ENCODE measurements around the gene INPP5A. TPM values are rescaled to one million over a fixed set of nuclear protein-coding genes. Genes with fewer than 3 reads are reported as not detected.
"Not testable (repeated sequence)": the region's sequence is repeated elsewhere in the genome, so short reads cannot be mapped to it uniquely, and the experiment has no call there.

Gene INPP5A
- total RNA-seq, 3 donors from 2014 or later = 5.8 to 8.8 (median 6.9) TPM

DNA sequence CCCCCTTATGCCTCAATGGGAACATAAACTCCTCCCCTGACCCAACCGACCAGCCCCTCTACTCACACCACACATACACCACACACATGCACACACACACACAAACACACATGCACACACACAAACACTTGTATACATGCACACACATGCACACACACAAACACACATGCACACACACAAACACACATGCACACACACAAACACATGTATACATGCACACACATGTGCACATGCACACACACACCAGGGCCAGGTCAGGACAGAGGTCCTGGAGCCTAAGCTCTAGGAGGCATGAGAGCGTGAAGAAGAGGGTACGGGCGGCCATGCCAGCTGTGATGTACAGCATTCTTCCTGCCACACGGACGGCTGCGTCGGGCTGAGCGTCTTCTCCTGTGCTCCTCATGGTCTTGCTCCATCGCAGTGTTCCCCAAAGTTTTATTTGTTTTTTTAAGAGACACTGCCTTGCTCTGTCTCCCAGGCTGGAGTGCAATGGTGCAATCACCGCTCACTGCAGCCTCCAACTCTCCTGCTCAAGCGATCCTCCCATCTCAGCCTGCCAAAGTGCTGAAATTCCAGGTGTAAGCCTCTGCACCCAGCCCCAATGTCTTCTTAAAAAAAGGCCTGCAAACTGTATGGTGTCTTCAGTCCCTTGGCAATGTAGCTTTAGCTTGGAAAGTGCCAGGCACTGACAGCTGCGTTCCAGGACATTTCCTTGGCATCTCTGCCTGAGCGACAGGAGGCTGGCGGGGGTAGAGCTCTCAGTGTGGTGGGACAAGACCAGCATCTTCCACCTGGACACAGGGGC is 38.8 kb upstream of the INPP5A start:
- no peak overlapping the region for H3K4me3 Mint-ChIP-seq
- no peaks in the 10 kb centered on the region for H3K36me3 Mint-ChIP-seq (ENCODE audit: insufficient read depth)
- H3K27me3 Mint-ChIP-seq (ENCODE audit: low read depth) = peaks cover 3% of the 10 kb centered on the region
- DNase-seq = no peak
- H3K4me1 Mint-ChIP-seq (ENCODE audit: low read depth) = no peaks in the 10 kb centered on the region
- H3K9me3 Mint-ChIP-seq = no peaks in the 10 kb centered on the region
- no peak for ATAC-seq

DNA sequence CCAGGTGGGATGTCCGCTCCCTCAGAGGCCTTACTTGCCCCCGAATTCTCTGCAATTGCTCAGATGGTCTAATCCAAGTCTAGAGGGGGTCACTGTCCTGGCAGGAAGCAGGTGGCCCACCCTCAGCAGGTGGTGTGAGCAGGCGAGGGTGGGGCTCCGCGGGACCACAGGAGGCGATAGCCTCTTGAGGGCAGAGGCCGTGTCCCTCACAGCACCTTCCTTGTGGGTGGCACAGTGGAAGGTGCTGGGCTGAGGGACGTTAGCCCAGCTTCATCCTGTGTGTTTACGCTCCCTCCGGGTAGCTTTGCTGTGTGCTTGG is 38.3 kb upstream of the INPP5A start:
- Mint-ChIP-seq H3K27me3 (ENCODE audit: low read depth) (peaks cover 3% of the 10 kb centered on the region), H3K9me3 (no peaks in the 10 kb centered on the region), H3K4me1 (ENCODE audit: low read depth) (no peaks in the 10 kb centered on the region), H3K4me3 (no peak overlapping the region), H3K36me3 (ENCODE audit: insufficient read depth) (no peaks in the 10 kb centered on the region)
- no peak for ATAC-seq
- DNase-seq = no peak

DNA sequence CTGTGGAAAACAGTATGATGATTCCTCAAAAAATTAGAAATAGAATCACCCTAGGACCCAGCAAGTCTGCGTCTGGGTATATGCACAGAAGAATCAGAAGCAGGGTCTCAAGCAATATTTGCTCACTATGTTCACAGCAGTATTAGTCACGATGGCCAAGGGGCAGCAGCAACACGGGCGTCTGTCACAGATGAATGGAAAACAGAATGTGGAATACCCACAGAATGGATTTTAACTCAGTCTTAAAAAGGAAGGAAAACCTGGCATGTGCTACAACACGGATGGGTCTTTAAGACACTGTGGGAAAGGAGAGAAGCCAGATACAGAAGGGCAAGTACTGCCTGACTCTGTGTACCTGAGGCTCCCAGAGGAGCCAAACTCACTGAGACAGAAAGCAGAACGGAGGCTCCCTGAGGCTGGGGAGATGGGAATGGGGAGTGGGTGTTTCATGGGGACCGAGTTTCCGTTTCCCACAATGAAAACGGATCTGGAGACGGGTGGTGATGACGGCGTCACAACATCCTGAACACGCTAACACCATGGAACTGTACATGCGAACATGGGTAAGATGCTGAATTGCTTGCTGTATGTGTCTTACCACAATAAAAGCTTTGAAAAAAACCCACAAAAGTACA is 36.7 kb upstream of the INPP5A start:
- Mint-ChIP-seq H3K9me3 (no peaks in the 10 kb centered on the region), H3K27me3 (ENCODE audit: low read depth) (peaks cover 3% of the 10 kb centered on the region), H3K4me3 (no peak overlapping the region), H3K4me1 (ENCODE audit: low read depth) (no peaks in the 10 kb centered on the region), H3K36me3 (ENCODE audit: insufficient read depth) (no peaks in the 10 kb centered on the region)
- ATAC-seq (no peak), DNase-seq (no peak)

DNA sequence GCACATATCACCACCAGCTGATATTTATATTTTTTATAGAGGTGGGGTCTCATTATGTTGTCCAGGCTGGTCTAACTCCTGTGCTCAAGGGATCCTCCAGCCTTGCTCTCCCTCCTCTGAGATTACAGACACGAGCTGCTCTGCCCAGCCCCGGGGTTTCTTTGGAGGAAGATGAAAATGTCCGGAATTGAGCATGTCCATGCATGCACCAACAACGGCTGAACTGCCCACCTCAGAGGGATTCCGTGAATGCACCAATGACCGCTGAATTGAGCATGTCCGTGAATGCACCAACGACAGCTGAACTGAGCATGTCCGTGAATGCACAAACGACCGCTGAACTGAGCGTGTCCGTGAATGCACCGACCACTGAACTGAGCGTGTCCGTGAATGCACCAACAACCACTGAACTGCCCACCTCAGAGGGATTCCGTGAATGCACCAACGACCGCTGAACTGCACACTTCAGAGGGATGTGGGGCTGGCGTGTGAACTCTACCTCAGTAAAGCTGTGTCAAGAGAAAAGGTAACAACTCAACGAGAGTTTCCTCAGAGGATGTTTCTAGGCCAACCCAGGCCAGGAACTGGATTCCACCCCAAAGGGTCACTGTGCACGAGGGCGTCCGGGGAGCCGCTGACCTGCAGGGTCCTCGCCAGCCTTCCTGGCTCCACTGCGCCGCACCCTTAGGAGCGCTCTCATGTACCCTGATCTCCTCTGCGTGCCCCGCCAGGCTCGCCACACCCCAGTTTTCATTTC is 34.9 kb upstream of the INPP5A start:
- H3K36me3 Mint-ChIP-seq (ENCODE audit: insufficient read depth) = no peaks in the 10 kb centered on the region
- H3K4me1 Mint-ChIP-seq (ENCODE audit: low read depth) = no peaks in the 10 kb centered on the region
- no peak for ATAC-seq
- H3K9me3 Mint-ChIP-seq = no peaks in the 10 kb centered on the region
- H3K4me3 Mint-ChIP-seq = no peak overlapping the region
- no peak for DNase-seq
- H3K27me3 Mint-ChIP-seq (ENCODE audit: low read depth) = peaks cover 3% of the 10 kb centered on the region

DNA sequence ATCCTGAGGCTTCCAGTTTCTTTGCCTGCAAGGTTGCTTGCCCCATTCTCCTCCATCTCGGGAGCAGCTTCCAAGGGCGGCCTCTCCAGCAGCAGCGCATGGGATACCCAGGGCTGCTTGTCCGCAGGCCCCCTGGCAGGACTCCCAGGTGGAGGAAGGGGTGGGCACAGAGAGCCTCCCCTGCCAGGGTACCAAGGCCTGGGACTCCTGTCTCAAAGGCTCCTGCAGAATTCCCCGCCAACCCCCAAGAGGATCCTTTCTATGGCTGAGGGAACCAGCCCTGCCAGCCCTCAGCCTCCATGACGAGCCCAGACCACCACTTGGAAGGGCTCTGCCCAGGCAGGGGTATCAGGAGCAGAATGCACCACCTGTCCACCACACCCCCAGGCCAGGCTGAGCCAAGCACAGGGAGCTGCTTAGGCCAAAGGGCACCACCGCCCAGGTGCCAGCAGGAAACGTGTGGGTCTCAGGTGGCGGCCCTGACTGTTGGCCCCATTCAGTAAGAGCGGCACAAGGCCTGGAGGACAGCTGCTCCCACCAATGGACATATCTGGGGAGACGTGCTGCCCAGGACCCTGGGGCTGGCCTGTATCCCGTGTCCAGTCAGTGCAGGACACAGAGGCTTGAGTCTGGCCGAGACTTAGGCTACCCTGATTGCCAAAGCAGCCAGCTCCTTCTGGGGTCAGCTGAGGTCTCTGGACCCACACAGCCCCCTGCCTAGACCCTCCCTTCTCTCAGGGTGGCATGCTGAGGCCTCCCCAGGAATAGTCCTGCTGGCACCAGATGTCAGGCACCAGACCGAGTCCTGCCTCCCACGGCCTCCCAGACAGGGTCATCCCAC is 33.8 kb upstream of the INPP5A start:
- ATAC-seq (no peak), DNase-seq (no peak)
- H3K4me3 Mint-ChIP-seq = no peak overlapping the region
- H3K9me3 Mint-ChIP-seq = no peaks in the 10 kb centered on the region
- no peaks in the 10 kb centered on the region for H3K4me1 Mint-ChIP-seq (ENCODE audit: low read depth)
- no peaks in the 10 kb centered on the region for H3K36me3 Mint-ChIP-seq (ENCODE audit: insufficient read depth)
- no peaks in the 10 kb centered on the region for H3K27me3 Mint-ChIP-seq (ENCODE audit: low read depth)

DNA sequence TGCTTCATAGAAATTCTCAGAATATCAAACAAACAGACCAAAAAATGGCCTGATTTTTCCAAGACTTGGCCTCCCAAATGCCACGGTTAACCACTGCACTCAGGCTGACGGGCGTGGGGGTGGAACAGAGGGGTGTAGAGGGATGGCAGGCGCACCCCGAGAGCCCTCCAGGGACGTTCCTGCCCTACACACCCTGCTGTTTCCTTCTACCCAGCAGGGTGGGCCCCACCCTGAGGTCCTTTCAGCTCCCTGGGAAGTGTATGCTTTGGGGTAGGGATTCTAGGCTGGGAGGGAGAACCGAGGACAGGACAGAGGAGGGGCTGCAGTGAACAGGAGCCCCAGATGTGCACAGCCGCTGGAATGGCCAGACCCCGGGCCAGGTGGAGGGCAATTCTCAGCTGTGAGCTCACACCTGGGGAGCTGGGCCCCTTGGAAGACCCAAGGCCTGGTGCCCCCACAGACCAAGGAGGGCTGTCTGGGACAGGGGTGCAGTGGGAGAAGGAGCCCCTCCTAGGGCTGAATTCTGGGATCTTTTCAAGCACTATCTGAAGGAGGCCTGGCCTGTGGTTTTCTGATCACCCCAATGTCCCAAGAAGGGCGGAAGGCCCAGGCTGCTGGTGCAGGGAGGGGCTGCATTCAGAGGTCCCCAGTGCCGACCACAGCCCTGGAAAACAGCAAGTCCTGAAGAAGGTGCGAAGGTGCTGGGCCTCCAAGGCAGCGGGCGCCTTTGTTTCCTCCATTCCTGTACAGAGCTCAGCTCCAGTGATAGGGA is 32.9 kb upstream of the INPP5A start:
- no peaks in the 10 kb centered on the region for H3K36me3 Mint-ChIP-seq (ENCODE audit: insufficient read depth)
- no peak for ATAC-seq
- H3K9me3 Mint-ChIP-seq = no peaks in the 10 kb centered on the region
- H3K27me3 Mint-ChIP-seq (ENCODE audit: low read depth) = no peaks in the 10 kb centered on the region
- no peak for DNase-seq
- H3K4me1 Mint-ChIP-seq (ENCODE audit: low read depth) = no peaks in the 10 kb centered on the region
- H3K4me3 Mint-ChIP-seq = no peak overlapping the region

DNA sequence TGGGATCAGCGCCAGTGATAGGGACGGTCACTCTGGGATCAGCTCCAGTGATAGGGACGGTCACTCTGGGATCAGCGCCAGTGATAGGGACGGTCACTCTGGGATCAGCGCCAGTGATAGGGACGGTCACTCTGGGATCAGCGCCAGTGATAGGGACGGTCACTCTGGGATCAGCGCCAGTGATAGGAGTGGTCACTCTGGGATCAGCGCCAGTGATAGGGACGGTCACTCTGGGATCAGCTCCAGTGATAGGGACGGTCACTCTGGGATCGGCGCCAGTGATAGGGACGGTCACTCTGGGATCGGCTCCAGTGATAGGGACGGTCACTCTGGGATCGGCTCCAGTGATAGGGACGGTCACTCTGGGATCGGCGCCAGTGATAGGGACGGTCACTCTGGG is 32.0 kb upstream of the INPP5A start:
- not testable (repeated sequence) for H3K9me3 Mint-ChIP-seq; ATAC-seq; H3K4me3 Mint-ChIP-seq; DNase-seq; H3K4me1 Mint-ChIP-seq (ENCODE audit: low read depth); H3K36me3 Mint-ChIP-seq (ENCODE audit: insufficient read depth); H3K27me3 Mint-ChIP-seq (ENCODE audit: low read depth)

DNA sequence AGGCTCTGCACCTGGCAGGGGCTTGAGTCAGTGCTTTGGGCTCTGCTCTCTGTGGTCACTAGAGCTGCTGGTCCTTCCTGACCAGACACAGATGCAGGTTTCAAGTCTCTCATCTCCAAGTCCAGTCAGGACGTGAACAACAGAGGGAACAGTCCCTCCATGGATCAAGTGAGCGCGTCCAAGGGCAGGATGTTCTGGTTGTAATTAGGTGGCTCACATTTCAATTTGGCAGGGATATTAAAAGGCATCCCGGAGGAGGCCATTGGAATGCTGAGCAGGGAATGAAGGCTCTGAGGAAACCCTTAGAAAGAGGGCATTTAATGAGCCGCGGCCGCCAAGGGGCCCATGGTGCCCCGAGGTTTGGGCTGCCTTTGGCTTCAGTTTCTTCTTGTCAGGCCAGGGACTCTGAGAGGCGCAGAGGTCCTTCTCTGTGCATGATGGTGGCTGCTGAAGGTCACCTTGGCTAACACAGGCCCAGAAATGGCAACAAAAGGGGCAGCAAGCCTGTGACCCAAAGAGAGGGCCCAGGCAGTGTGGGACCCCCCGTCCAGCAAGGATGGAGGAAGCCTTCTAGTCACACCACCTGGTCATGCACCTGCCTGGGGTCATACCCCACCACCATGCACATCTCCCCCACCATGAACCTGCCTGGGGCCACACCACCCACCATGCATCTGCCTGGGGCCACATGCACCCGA is 30.7 kb upstream of the INPP5A start:
- no peaks in the 10 kb centered on the region for H3K36me3 Mint-ChIP-seq (ENCODE audit: insufficient read depth)
- no peak overlapping the region for H3K4me3 Mint-ChIP-seq
- no peaks in the 10 kb centered on the region for H3K9me3 Mint-ChIP-seq
- DNase-seq (no peak), ATAC-seq (no peak)
- H3K27me3 Mint-ChIP-seq (ENCODE audit: low read depth) = no peaks in the 10 kb centered on the region
- H3K4me1 Mint-ChIP-seq (ENCODE audit: low read depth) = no peaks in the 10 kb centered on the region

DNA sequence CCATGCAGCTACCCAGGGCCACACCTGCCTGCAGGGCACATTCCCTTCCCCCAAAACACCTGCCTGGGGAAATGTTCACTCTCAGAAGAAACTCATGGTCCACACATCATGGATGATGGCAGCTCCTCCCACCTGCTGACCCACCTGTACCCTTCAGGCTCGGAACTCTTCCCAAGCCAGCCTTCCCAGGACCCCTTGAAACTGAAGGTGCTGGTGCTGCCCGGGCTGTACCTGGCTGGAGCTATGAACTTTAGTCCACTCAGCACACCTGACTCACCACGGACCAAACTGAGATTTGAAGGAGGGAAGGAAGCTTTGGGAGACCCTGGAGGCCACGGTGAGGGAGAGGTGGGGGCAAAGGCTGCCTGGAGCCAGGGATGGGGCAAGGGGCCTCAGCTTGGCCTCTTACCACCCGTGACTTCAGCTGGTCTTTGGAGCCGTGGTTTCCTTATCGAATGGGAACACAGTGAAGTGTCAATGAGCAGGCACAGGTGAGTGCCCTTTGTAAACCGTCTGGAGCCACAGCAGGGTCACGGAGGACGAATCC is 30.1 kb upstream of the INPP5A start:
- no peak for DNase-seq

DNA sequence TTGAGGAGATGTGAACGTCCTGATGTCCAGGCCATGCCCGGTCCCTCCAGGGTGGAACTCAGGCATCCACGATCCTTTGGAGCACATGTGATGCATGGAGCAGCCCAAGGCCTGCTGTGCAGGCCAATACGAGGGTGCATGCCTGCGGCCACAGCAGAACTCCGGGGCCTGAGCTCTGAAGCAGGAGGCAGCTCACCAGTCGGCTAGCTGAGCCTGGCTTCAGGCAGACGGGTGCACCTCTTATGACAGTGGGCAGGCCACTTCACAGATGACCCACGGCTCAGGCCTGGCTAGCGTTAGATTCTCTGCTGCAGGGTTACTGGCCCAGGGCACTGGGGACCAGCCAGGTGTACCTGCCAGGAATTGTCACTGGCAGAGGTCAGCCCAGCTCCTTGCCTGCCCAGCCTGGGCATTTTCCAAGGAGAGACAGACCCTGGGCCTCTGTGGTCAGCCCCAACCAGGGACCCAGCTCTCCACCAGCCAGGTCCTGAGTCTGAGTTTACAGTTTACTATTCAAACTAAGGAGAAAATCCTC is 29.6 kb upstream of the INPP5A start:
- Mint-ChIP-seq H3K4me3 (no peak overlapping the region), H3K27me3 (ENCODE audit: low read depth) (no peaks in the 10 kb centered on the region), H3K36me3 (ENCODE audit: insufficient read depth) (no peaks in the 10 kb centered on the region), H3K9me3 (peaks cover 3% of the 10 kb centered on the region), H3K4me1 (ENCODE audit: low read depth) (no peaks in the 10 kb centered on the region)
- DNase-seq (no peak), ATAC-seq (no peak)

More for the DNA sequence above, 30.1 kb upstream of the INPP5A start:
- H3K27me3 Mint-ChIP-seq (ENCODE audit: low read depth) = no peaks in the 10 kb centered on the region
- no peak for ATAC-seq
- H3K36me3 Mint-ChIP-seq (ENCODE audit: insufficient read depth) = no peaks in the 10 kb centered on the region
- H3K4me1 Mint-ChIP-seq (ENCODE audit: low read depth) = no peaks in the 10 kb centered on the region
- no peaks in the 10 kb centered on the region for H3K9me3 Mint-ChIP-seq
- H3K4me3 Mint-ChIP-seq = no peak overlapping the region

DNA sequence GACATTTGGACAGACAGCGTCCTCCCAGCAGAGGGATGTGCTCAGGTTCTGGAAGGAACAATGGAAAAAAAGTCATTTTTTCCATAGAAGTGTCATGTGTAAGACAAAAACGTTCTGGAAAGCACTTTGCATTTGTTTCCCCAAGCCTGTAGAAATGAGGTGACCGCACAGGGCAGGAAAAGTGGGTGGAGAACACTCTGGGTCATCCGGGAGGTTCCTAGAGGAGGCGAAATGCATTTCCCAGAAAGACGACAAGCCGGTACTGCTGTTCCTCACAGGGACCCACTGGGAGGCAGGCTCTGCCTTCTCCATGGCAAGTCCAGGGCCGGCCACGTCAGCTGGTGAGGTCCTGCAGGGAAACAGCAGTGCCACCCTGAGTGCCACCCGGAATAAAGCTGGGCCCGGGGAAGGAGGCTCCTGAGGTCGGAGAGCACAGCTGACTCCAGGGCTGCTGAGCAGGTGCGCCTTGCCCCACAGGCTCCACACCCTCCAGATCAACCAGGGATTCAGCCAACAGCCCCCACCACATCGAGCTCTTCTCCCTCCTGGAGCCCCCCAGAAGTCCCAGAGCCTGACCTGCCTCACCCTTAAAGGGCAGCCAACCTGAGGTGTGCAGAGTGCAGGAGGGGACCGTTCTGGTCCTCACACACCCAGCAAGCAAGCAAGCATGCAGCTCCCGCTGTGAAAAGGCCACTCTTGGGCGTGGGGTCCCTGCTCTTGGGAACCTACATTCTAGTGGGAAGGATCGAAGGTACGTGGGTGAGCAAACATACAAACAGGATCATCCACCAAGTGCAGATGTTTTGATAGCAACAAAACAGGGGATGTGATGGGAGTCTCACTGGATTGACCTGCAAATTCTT is 28.8 kb upstream of the INPP5A start:
- peaks cover 3% of the 10 kb centered on the region for H3K9me3 Mint-ChIP-seq
- no peaks in the 10 kb centered on the region for H3K4me1 Mint-ChIP-seq (ENCODE audit: low read depth)
- ATAC-seq = no peak
- no peaks in the 10 kb centered on the region for H3K27me3 Mint-ChIP-seq (ENCODE audit: low read depth)
- H3K4me3 Mint-ChIP-seq = no peak overlapping the region
- no peak for DNase-seq
- no peaks in the 10 kb centered on the region for H3K36me3 Mint-ChIP-seq (ENCODE audit: insufficient read depth)

DNA sequence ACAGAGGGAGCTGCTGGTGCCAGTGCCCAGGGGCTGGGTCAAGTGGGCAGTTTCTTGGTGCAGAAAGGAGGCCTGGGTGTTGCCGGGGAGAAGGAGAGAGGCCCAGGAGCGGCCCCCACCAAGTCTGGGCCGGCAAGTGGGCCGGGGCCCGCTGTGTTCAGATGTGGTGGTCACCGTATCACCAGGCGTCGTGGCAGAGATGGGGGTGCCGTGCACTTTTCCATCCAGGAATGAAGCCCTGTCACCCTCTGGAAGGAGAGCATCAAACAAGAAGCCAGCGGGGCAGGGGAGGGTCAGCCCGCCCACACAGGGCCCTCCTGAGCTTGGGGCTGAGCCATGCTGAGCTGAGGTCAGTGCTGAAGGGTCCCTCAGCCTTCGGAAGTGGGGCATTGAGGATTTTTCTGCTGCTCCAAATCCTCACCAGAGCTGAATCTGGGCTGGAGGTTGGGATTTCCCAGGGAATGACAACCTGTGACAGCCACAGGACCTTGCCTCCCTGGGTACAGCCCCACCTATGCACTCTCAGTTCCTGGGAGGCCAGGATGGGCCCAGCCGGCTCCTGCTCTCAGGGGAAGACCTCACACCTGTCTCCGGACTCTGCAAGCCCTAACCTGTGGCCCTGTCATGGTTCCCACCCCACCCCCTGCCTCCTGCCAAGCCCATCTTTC is 27.9 kb upstream of the INPP5A start:
- Mint-ChIP-seq H3K4me3 (no peak overlapping the region), H3K4me1 (ENCODE audit: low read depth) (no peaks in the 10 kb centered on the region), H3K9me3 (peaks cover 3% of the 10 kb centered on the region), H3K27me3 (ENCODE audit: low read depth) (no peaks in the 10 kb centered on the region), H3K36me3 (ENCODE audit: insufficient read depth) (no peaks in the 10 kb centered on the region)
- ATAC-seq (no peak), DNase-seq (no peak)
